ENCODE measurements around the gene PCDHA4. TPM values are rescaled to one million over a fixed set of nuclear protein-coding genes. Genes with fewer than 3 reads are reported as not detected.
"Not testable (repeated sequence)": the region's sequence is repeated elsewhere in the genome, so short reads cannot be mapped to it uniquely, and the experiment has no call there.

PCDHA4 gene
- total and polyA plus RNA-seq, 2 donors, result 0.28 to 1.1 TPM

GRCh38 chr5:140800816-140801493 is 5.9 kb upstream of the PCDHA4 start, which contains the start of gene PCDHA3:
Gene PCDHA3 (plus strand): TSS chr5:140801057.
- DNase-seq (ENCODE audit: extremely low spot score), result no peak
- no peaks in the 10 kb centered on the region for H3K4me1 ChIP-seq (ENCODE audit: insufficient read depth)
- WGBS, result 14% methylated on average over 29 of the region's 29 CpGs
- no peaks in the 10 kb centered on the region for H3K36me3 ChIP-seq (ENCODE audit: insufficient read depth)
- no peak within 1 kb of the TSS for H3K27ac ChIP-seq (ENCODE audit: low read depth)
- H3K4me3 ChIP-seq (ENCODE audit: low read depth, low read length), result no peak within 1 kb of the TSS

- H3K36me3 ChIP-seq (ENCODE audit: insufficient read depth), result no peaks in the 10 kb centered on the region
- H3K4me3 ChIP-seq (ENCODE audit: low read depth, low read length), result no peak overlapping the region
- no peaks in the 10 kb centered on the region for H3K4me1 ChIP-seq (ENCODE audit: insufficient read depth)
- no peak for DNase-seq (ENCODE audit: extremely low spot score)
- H3K27ac ChIP-seq (ENCODE audit: low read depth), result no peak overlapping the region
- WGBS, result 13% methylated on average over 16 of the region's 16 CpGs
Measured at GRCh38 chr5:140801494-140801841, 5.4 kb upstream of the PCDHA4 start.

GRCh38 chr5:140802381-140802780 is 4.5 kb upstream of the PCDHA4 start:
- not testable (repeated sequence) for H3K4me3 ChIP-seq (ENCODE audit: low read depth, low read length); DNase-seq (ENCODE audit: extremely low spot score); H3K27ac ChIP-seq (ENCODE audit: low read depth); H3K4me1 ChIP-seq (ENCODE audit: insufficient read depth); H3K36me3 ChIP-seq (ENCODE audit: insufficient read depth)
- 45% methylated on average over 45 of the region's 45 CpGs for WGBS

GRCh38 chr5:140802781-140803271 is 4.0 kb upstream of the PCDHA4 start:
- no peaks in the 10 kb centered on the region for H3K4me1 ChIP-seq (ENCODE audit: insufficient read depth)
- H3K36me3 ChIP-seq (ENCODE audit: insufficient read depth), result no peaks in the 10 kb centered on the region
- no peak overlapping the region for H3K27ac ChIP-seq (ENCODE audit: low read depth)
- 43% methylated on average over 53 of the region's 53 CpGs for WGBS
- H3K4me3 ChIP-seq (ENCODE audit: low read depth, low read length), result no peak overlapping the region
- no peak for DNase-seq (ENCODE audit: extremely low spot score)

- not testable (repeated sequence) for DNase-seq (ENCODE audit: extremely low spot score); H3K4me1 ChIP-seq (ENCODE audit: insufficient read depth); H3K36me3 ChIP-seq (ENCODE audit: insufficient read depth); H3K4me3 ChIP-seq (ENCODE audit: low read depth, low read length); H3K27ac ChIP-seq (ENCODE audit: low read depth)
- 59% methylated on average over 62 of the region's 62 CpGs for WGBS
Measured at GRCh38 chr5:140808241-140808888, 1.5 kb downstream of the PCDHA4 start.

- DNase-seq (ENCODE audit: extremely low spot score), result no peak
- 65% methylated on average over 43 of the region's 43 CpGs for WGBS
Measured at GRCh38 chr5:140808889-140809291, 2.0 kb downstream of the PCDHA4 start.

GRCh38 chr5:140821375-140822280 is 14.8 kb downstream of the PCDHA4 start, which contains the start of gene PCDHA5:
Gene PCDHA5 (plus strand): TSS chr5:140821613.
- 28% methylated on average over 39 of the region's 39 CpGs for WGBS
- no peaks in the 10 kb centered on the region for H3K36me3 ChIP-seq (ENCODE audit: insufficient read depth)
- DNase-seq (ENCODE audit: extremely low spot score), result no peak
- H3K4me1 ChIP-seq (ENCODE audit: insufficient read depth), result no peaks in the 10 kb centered on the region
- H3K27ac ChIP-seq (ENCODE audit: low read depth), result no peak within 1 kb of the TSS
- no peak within 1 kb of the TSS for H3K4me3 ChIP-seq (ENCODE audit: low read depth, low read length)

More at GRCh38 chr5:140808889-140809291, 2.0 kb downstream of the PCDHA4 start:
- Histone ChIP-seq H3K4me1 (ENCODE audit: insufficient read depth) (no peaks in the 10 kb centered on the region), H3K4me3 (ENCODE audit: low read depth, low read length) (no peak overlapping the region), H3K36me3 (ENCODE audit: insufficient read depth) (no peaks in the 10 kb centered on the region), H3K27ac (ENCODE audit: low read depth) (no peak overlapping the region)

GRCh38 chr5:140822281-140822629 is 15.4 kb downstream of the PCDHA4 start:
- Histone ChIP-seq H3K36me3 (ENCODE audit: insufficient read depth) (no peaks in the 10 kb centered on the region), H3K27ac (ENCODE audit: low read depth) (no peak overlapping the region), H3K4me3 (ENCODE audit: low read depth, low read length) (no peak overlapping the region), H3K4me1 (ENCODE audit: insufficient read depth) (no peaks in the 10 kb centered on the region)
- no peak for DNase-seq (ENCODE audit: extremely low spot score)
- 26% methylated on average over 6 of the region's 6 CpGs for WGBS

- H3K4me1 ChIP-seq (ENCODE audit: insufficient read depth); DNase-seq (ENCODE audit: extremely low spot score); H3K4me3 ChIP-seq (ENCODE audit: low read depth, low read length); H3K36me3 ChIP-seq (ENCODE audit: insufficient read depth); H3K27ac ChIP-seq (ENCODE audit: low read depth): not testable (repeated sequence)
- WGBS, result 51% methylated on average over 48 of the region's 48 CpGs
Measured at GRCh38 chr5:140822969-140823368, 16.1 kb downstream of the PCDHA4 start.

GRCh38 chr5:140823475-140823874 is 16.6 kb downstream of the PCDHA4 start:
- H3K4me1 ChIP-seq (ENCODE audit: insufficient read depth), result no peaks in the 10 kb centered on the region
- no peaks in the 10 kb centered on the region for H3K36me3 ChIP-seq (ENCODE audit: insufficient read depth)
- H3K27ac ChIP-seq (ENCODE audit: low read depth), result no peak overlapping the region
- 50% methylated on average over 38 of the region's 38 CpGs for WGBS
- H3K4me3 ChIP-seq (ENCODE audit: low read depth, low read length), result no peak overlapping the region
- no peak for DNase-seq (ENCODE audit: extremely low spot score)

GRCh38 chr5:140827704-140828361 is 21.0 kb downstream of the PCDHA4 start, which contains the start of gene PCDHA6:
Gene PCDHA6 (plus strand): TSS chr5:140827960. CDS start chr5:140828092, 132 bp downstream.
- Histone ChIP-seq H3K4me1 (ENCODE audit: insufficient read depth) (no peaks in the 10 kb centered on the region), H3K36me3 (ENCODE audit: insufficient read depth) (no peaks in the 10 kb centered on the region), H3K27ac (ENCODE audit: low read depth) (no peak within 1 kb of the TSS), H3K4me3 (ENCODE audit: low read depth, low read length) (no peak within 1 kb of the TSS)
- 14% methylated on average over 27 of the region's 27 CpGs for WGBS
- no peak for DNase-seq (ENCODE audit: extremely low spot score)

GRCh38 chr5:140828362-140828737 is 21.5 kb downstream of the PCDHA4 start:
- Histone ChIP-seq H3K4me1 (ENCODE audit: insufficient read depth) (no peaks in the 10 kb centered on the region), H3K4me3 (ENCODE audit: low read depth, low read length) (no peak overlapping the region), H3K27ac (ENCODE audit: low read depth) (no peak overlapping the region), H3K36me3 (ENCODE audit: insufficient read depth) (no peaks in the 10 kb centered on the region)
- DNase-seq (ENCODE audit: extremely low spot score), result no peak
- 18% methylated on average over 18 of the region's 18 CpGs for WGBS
